GM18858 (cell line): ENCODE results near the gene SLC30A9.
A peak's percentile ranks its signal among the peaks of the same experiment; 100 is the strongest.

ENCODE experiments used
- ATAC-seq: cut with Tn5 transposase; IDR thresholded peaks from one replicate; pipeline ENCODE4 v1.9.1; 2021; ENCODE audit not compliant: unreplicated experiment

The SLC30A9 gene

DNA sequence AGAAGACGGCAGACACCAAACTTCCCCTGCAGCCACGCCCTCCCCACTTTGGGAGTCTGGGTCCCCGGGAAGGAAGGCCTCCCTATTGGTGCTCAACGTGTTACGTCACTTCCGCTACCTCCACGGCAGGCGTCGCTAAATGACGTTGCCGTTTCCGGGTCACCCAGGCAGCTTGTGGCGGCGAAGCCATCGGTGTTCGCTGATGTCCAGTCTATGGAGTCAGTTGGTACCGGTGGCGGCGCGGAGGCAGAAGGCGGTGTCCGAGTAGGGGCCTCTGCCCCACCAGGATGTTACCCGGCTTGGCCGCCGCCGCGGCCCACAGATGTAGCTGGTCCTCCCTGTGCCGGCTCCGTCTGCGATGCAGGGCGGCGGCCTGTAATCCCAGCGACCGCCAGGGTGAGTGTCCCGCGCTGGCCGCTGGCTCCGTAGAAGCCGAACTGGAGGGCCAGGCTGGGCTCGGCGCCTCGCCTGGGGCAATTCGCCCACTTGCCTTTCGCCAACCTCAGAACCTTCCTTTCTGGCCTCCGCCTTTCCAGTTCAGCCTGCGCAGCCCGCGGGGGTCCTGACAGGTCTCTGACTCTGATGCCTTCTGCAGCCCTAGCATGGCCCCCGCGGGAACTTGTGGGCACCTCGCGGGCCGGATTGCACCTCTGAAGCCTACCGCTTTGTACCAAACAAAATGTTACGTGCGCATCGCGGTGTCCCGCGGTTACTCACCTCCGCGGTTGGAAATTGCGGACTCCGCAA lies at the start of gene SLC30A9:
SLC30A9 (plus strand) TSS at position 166 of the 747 bp plus-strand sequence; CDS start at position 288, 122 bp downstream.
- peak; percentile 98 for ATAC-seq

DNA sequence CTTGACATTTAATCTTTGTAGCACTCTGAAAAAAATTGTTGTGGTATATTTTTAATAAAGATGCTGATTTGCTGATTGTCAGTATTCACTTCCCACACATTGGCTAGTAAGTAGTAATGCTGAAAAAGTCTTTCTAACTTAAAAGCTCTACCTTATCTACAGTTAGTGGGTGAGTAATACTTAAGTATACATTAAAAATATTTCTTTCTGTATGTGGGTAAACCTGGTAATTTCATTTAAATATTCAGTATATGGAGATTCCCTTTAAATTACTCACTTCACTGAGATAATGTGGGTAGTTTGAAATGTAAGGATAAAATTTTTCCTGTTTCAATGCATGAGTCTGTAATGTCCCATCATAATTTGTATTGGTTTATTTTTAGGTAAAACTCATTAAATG lies 49.5 kb upstream of the SLC30A9 start:
- ATAC-seq: no peak

DNA sequence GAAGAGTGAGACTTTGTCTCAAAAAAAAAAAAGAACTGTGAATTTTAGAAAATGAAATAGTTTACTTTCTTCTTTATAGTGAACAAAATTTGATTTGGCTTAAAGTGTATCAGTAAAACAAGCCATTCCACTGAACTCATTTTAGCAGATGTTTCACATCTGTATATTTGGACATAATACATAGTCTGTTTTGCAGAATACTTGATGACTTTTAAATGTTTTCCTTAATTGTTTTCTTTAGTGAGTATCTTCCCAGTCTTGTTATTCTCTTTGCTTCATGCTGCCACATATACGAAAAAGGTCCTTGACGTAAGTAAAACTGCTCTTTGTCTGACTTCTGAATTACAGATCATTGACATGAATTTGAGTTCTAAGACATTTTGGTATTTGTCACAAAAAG lies 46.8 kb upstream of the SLC30A9 start:
- no peak for ATAC-seq

DNA sequence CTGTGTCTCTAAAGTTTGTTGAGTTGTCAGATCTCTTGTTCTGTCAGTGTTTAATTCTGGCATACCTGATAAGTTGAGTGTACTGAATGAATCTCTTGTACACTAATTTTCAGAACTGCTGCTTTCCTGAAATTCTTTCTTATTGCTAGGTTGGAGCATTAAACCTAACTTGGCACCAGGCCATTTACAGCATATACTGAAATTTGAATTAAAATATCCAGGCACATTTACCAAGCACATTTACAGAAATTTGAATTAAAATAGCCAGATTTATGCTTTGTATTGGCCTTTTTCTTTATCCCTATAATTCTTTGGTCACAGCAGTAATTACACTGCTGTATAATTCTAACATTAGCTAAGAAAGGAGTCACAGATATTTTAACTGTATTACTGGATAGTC lies 46.2 kb upstream of the SLC30A9 start:
- ATAC-seq: no peak

DNA sequence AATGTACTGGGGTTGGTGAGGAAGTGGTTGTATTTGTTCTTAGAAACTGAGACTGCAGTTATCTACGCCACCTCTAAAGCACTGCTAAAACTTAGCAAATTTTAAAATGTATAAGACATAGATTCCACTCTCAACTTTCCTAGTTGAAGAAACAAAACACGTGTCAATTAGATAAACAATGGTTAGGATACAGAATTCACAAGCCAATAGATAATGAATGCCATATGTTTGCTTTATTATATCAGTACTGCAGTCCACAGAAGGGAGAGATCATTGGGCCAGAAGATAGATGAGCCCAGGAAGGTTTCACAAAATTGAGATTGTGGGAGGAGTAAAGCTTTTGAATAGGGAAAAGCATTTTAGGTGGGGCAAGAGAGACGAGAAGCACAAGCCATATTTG lies 40.8 kb upstream of the SLC30A9 start:
- ATAC-seq: no peak

DNA sequence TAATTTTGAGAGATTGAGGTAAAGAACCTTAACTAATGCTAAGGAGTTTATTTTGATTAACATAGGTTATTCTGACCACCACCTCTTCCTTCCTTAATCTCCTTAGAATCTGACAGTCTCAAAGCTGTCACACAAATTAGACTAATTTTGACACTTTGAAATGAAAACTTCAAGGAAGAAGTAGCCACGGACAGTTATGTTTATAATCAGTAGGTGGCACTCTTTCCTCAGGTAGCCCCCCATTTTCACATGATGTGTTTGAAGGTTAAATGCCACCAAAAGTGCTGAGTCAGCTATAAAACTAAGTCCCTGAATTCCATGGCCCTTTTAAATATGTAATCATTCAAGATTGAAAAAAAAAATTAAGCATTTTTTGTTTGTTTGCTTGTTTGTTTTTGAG lies 32.7 kb upstream of the SLC30A9 start:
- no peak for ATAC-seq

DNA sequence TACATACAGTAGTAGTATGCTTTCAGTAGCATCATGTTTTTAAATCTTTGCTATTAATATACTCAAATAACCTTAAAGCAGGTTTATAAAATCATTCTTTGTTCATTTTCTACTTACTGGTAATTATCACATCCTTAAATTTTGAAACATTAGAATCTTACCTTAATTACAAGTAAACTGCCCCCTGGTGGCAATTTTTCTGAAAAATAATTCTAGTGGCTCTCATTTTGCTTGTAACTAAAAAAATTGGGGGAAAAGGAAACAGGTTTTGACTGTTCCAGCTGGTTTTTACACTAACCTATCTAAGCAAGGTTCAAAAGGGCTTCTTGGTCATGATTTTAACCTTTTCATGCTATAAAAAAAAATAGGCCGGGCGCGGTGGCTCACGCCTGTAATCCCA lies 27.2 kb upstream of the SLC30A9 start:
- ATAC-seq: no peak

DNA sequence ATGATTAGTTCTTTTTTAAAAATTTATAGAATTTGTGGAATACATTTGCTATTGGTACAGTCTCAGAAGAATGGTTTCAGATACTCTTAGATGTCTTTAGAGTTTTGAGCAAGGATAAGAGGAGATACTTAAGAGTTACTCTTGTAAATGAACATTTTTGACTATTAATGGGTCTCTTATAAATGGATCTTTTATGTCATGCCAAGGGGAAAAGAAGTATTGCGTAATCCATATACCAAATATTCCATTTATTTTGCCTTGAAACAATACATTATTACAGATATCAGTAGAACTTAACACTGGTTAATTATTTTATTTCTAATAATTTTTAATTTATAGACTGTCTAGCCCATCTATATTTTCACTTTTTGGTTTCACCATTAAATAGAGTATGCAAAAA lies 25.9 kb upstream of the SLC30A9 start:
- ATAC-seq: no peak

DNA sequence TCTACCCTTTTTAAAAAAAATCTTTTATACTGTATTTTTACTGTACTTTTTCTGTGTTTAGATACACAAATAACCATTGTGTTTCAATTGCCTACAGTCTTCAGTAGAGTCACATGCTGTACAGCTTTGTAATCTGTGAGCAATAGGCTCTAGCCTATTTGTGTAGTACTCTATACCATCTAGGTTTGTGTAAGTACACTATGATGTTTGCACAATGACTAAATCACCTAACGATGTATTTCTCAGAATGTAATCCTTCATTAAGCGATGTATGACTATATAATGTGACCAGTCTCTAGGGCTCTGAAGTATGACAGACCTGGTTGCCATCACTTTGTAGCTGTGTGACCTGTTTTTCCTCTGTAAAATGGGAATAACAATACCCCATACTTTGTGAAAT lies 22.9 kb upstream of the SLC30A9 start:
- no peak for ATAC-seq

DNA sequence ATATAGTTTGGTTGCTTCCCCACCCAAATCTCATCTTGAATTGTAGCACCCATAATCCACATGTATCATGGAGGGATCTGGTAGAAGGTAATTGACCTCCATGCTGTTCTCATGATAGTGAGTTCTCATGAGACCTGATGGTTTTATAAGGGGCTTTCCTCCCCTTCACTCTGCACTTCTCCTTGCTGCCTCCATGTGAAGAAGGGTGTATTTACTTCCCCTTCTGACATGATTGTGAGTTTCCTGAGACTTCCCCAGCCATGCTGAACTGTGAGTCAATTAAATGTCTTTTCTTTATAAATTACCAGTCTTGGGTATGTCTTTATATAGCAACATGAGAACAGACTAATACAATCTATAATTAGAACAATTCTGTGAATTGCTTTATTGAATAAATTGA lies 20.7 kb upstream of the SLC30A9 start:
- ATAC-seq: no peak

DNA sequence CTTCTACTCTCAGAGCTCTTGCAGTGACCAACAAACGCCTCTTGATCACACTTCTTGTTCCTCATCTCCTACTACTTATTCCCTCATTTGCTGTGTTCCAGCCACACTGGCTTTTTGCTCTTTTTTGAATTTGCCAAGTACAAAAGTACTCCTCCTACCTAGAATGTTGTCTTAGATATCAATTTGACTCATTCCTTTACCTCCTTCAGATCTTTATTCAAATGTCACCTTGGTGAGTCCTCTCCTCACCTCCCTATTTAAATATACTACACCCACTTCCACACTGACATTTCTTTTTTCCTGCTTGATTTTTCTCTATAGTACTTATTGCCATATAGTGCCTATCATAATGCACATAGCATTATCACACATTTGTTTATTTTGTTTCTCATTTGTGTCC lies 15.0 kb upstream of the SLC30A9 start:
- ATAC-seq: no peak

DNA sequence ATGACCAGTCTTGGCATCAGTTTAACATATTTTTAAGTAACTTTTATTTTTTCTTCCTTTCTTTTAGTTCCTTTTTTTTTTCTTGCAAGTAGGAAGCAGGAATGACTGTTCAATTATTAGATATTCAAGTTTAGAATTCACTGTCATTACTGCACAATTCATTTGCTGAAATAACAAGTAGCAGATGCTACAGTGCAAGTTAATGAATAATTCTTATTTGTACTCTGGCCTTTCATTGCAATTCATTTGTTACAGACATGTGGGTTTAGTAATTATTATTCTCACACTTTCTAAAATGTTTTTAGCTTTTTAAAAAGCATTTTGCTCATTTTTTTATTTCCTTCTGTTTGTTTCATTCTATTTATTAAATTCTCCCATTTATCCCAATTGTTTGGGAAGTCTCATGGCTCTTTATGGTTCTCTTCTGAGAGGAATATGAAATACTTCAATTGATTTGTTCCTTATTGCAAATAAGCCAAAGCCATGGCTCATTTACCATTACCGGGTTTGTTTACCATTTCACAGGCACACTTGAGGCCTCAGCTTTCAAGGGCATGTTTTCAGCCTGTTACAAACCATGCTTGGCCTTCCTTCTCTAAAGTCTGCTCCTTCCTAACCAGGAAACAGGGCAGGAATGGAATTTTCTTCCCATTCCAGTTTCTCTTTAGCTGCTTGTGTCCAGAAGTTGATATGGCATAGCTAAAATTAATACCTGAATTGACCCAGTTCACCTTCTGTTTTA lies 13.4 kb upstream of the SLC30A9 start:
- ATAC-seq: no peak

DNA sequence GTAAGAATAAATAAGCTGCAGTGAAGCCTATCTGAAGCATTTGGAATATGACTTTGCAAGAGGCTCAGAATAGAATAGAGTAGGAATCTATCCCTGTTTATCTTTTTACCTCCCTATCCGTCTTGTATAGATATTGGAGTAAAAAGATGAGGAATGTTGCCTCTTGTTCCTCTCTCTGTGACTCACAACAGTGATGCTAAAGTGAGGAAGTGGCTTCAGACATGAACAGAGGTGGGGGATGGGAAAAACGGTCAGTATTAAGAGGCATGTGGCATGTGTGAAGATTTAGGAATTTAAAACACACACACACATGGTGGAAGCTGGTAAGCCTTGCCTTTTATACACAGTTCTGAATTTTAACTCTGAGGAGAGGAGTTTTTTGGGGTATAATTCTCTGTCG lies 12.6 kb upstream of the SLC30A9 start:
- no peak for ATAC-seq

DNA sequence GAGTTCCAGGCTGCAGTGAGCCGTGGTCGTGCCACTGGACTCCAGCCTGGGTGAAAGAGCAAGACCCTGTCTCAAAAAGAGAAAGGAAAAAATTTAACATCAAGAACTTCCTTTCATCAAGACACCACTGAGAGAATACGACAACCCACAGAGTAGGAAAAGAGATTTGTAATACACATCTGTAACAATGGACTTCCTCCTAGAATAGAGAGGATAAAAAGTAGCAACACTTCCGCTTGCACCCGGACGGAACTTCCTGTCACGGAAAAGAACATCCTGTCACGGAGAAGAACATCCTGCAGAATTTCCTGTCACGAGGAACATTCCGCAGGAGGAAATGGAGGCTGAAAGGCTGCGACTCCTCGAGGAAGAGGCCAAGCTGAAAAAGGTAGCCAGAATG lies 8.9 kb upstream of the SLC30A9 start, which contains the start of gene DCAF4L1:
DCAF4L1 (plus strand) TSS at position 301 of the 400 bp plus-strand sequence; CDS start at position 338, 37 bp downstream.
- no peak for ATAC-seq

DNA sequence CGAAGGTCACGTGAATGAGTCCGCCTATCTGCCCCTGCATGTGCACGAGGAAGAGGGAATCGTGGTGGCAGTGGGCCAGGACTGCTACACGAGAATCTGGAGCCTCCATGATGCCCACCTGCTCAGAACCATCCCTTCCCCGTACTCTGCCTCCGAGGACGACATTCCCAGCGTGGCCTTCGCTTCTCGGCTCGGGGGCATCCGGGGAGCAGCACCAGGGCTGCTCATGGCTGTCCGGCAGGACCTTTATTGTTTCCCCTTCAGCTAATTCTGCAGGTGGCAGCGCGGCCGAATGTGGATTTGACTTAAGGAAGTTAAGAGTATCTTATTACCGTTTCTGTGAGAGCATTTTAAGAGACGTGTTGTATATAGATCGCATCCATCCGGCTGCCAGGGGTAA lies 7.6 kb upstream of the SLC30A9 start:
- ATAC-seq: no peak

DNA sequence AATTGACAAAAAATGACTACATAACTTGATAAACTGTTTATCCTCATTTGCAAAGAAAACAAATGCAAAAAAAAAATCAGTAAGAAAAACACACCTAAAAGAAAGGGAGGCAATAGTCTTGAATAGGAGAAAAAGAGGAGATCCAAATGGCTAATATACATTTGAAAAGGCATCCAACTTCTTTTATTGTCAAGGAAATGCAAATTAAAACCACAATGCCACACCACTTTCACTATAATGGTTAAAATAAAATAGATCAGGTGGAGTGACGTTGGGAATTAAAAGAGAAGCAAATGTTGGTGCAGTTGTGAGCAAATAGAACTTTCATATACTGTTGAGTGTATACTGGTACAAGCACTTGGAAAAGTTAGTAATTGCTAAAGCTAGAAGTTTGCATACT lies 5.2 kb upstream of the SLC30A9 start:
- no peak for ATAC-seq

DNA sequence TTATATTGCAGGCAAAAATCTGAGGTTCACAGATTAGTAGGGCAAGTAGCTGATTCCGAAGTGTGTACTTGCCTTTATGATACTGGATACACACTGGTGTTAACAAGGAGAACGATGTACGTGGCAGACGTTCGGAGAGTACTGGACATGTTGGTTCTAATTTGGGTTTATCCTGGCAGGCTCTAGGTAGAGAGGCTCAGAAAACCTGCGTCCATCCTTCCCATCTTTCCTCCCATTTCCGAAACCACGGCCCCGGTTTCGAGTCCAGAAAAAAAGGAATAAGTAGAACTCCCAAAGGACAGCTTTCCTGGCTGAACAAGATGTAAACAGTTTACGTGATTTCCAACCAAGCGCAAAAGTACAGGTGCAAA lies 351 bp upstream of the SLC30A9 start:
- ATAC-seq: peak; percentile 2

DNA sequence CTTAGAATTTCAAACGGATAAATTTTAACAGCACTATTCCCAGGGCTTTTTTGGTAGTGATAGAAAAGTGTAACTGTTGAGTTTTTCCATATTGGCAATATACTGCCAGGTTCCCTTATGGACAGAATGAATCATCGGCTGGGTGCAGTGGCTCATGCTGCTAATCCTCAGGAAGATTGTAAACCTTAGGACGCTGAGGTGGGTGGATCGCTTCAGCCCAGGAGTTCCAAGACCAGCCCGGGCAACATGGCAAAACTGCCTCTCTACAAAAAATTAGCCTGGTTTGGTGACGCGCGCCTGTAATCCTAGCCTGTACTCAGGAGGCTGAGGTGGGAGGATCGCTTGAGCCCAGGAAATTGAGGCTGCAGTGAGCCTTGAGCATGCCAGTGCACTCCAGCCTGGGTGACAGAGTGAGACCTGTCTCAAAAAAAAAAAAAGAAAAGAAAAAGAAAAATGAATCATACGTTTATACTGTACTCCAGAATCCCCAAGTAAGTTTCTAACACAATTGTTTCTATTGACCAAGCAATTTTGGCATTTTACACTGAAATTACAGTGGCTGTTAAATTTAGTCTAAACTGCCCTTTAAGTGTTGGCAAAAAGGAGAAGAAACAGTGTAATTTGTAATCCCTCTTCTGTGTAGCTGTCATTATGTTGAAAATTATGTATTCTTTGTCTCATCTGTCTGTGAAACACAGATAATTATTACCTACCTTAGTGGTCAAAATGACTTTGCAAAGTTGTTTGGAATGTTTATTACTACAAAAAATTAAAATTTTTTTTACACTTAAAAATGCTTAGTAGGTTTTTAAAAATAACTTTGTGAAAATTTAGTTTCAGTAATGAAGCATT lies 1.8 kb downstream of the SLC30A9 start:
- ATAC-seq: no peak

DNA sequence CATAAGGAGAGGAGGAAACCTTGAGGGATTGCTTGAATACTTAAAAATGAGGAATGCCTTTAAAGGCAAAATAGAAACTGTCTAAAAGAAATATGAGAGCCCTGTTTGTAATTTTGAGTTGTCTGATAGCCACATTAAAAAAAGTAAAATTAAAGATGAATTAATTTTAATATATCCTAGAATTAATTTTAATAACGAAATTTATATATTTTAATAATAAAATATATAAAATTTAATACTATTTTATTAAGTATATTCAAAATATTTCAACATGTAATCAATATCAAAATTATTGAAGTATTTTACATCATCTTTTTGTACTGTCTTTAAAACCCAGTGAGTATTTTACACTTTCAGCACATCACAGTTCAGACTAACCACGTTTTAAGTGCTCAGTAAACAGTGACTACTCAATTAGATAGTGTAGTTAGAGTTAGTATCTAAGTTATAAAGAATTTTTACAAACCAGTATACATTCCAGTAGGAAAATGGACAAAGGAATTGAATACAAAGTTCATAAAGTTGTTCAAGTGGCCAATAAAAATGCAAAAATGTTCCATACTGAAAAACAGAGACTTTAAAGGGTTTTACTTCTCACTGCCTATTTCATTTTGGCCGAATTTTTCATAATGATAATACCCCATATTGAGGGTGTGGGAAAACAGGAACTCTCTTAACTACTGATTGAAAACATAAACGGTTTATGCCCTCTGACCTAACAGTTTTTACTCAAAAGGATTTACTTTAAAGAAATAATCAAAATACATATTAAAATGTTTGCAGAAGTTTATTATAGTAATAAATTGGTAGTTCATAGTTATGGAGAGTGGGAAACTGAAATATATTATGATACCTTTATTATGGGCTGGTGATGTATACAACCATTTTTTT lies 2.9 kb downstream of the SLC30A9 start:
- ATAC-seq: no peak

DNA sequence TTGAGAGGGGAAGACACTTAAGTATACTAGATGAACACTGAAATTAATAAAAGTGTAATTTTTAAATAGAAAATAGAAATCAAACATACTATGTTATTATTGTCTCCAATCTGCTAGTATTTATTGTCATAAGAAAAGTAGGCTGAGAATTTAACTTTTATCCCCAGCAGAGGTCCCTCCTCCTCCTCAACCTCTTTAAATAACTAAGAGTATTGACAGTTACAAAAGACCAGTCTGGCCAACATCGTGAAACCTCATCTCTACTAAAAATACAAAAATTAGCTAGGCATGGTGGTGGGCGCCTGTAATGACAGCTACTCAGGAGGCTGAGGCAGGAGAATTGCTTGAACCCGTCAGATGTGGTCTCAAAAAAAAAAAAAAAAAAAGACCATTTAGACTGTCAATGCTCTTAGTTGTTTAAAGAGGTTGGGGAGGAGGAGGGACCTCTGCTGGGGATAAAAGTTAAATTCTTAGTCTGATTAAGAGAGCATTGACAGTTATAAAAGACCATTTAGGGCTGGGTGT lies 4.2 kb downstream of the SLC30A9 start:
- no peak for ATAC-seq
